ENCODE results near the gene RHOT2. TPM values are rescaled to one million over a fixed set of nuclear protein-coding genes. Genes with fewer than 3 reads are reported as not detected.

RHOT2 gene
- total RNA-seq, 4 donors from 2014 or later: 68.6 to 188 (median 106) TPM

- no peak for DNase-seq (ENCODE audit: low spot score in 2 of 2)
- Histone ChIP-seq H3K36me3 (no peaks in the 10 kb centered on the region), H3K4me3 (peak within 1 kb of the TSS in 1 of 4 donors; percentile 44), H3K27me3 (peaks cover 2 to 93% of the 10 kb centered on the region in 2 donors), H3K9me3 (no peaks in the 10 kb centered on the region), H3K4me1 (peaks cover 0 to 46% (median 4%) of the 10 kb centered on the region in 4 donors), H3K27ac (peak within 1 kb of the TSS in 1 of 4 donors; percentile 50)
- WGBS, 2 donors: 1% methylated on average over 23 to 37 of the region's 115 CpGs
- TF ChIP-seq CTCF (IDR thresholded peaks at IDR 0.05): no peak
- no peak for TF ChIP-seq POLR2A (IDR thresholded peaks at IDR 0.05)
- no peak for TF ChIP-seq EP300 (IDR thresholded peaks at IDR 0.05)
These were observed 37.7 kb downstream of the RHOT2 start, which contains the start of gene FBXL16 for GRCh38 chr16:705431-706188. Gene FBXL16, minus strand, starts transcription at chr16:705801. Its CDS starts 8,396 bp downstream, at chr16:697405.

GRCh38 chr16:706189-707061 is 38.5 kb downstream of the RHOT2 start:
- peak overlapping the region in 1 of 4 donors; percentile 50 for H3K27ac ChIP-seq
- no peak for DNase-seq (ENCODE audit: low spot score in 2 of 2)
- H3K27me3 ChIP-seq: peaks cover 2 to 93% of the 10 kb centered on the region in 2 donors
- WGBS, 2 donors: 5 to 10% methylated on average over 21 to 33 of the region's 49 CpGs
- peaks cover 0 to 41% (median 4%) of the 10 kb centered on the region in 4 donors for H3K4me1 ChIP-seq
- no peak for TF ChIP-seq CTCF (IDR thresholded peaks at IDR 0.05)
- TF ChIP-seq POLR2A (IDR thresholded peaks at IDR 0.05): no peak
- no peak for TF ChIP-seq EP300 (IDR thresholded peaks at IDR 0.05)
- H3K36me3 ChIP-seq: no peaks in the 10 kb centered on the region
- H3K4me3 ChIP-seq: peak overlapping the region in 1 of 4 donors; percentile 44
- no peaks in the 10 kb centered on the region for H3K9me3 ChIP-seq

GRCh38 chr16:707062-707538 is 39.2 kb downstream of the RHOT2 start:
- Histone ChIP-seq H3K9me3 (no peaks in the 10 kb centered on the region), H3K4me3 (peak overlapping the region in 1 of 4 donors; percentile 44), H3K36me3 (no peaks in the 10 kb centered on the region), H3K4me1 (peaks cover 0 to 47% (median 7%) of the 10 kb centered on the region in 4 donors), H3K27me3 (peaks cover 2 to 88% of the 10 kb centered on the region in 2 donors), H3K27ac (peak overlapping the region in 1 of 4 donors; percentile 50)
- WGBS, 2 donors: 24 to 25% methylated on average over 14 of the region's 14 CpGs
- no peak for TF ChIP-seq POLR2A (IDR thresholded peaks at IDR 0.05)
- no peak for TF ChIP-seq EP300 (IDR thresholded peaks at IDR 0.05)
- no peak for TF ChIP-seq CTCF (IDR thresholded peaks at IDR 0.05)
- no peak for DNase-seq (ENCODE audit: low spot score in 2 of 2)

GRCh38 chr16:708019-708418 is 40.1 kb downstream of the RHOT2 start:
- no peak for TF ChIP-seq POLR2A (IDR thresholded peaks at IDR 0.05)
- no peak for TF ChIP-seq EP300 (IDR thresholded peaks at IDR 0.05)
- TF ChIP-seq CTCF (IDR thresholded peaks at IDR 0.05): no peak
- no peak for DNase-seq (ENCODE audit: low spot score in 2 of 2)
- Histone ChIP-seq H3K36me3 (no peaks in the 10 kb centered on the region), H3K4me3 (no peak overlapping the region), H3K9me3 (no peaks in the 10 kb centered on the region), H3K27ac (no peak overlapping the region), H3K27me3 (peaks cover 2 to 79% of the 10 kb centered on the region in 2 donors), H3K4me1 (peaks cover 0 to 47% (median 7%) of the 10 kb centered on the region in 4 donors)
- 54 to 57% methylated on average over 3 of the region's 3 CpGs for WGBS, 2 donors
